ENCODE measurements around the gene GPC3. TPM values are rescaled to one million over a fixed set of nuclear protein-coding genes. Genes with fewer than 3 reads are reported as not detected.
"Not testable (repeated sequence)": the region's sequence is repeated elsewhere in the genome, so short reads cannot be mapped to it uniquely, and the experiment has no call there.

GPC3 gene
- total RNA-seq, 1 donor from 2014 or later, result 4.2 TPM

GRCh38 chrX:133723930-133724329 lies 261.5 kb downstream of the GPC3 start:
- H3K4me3 Mint-ChIP-seq (ENCODE audit: unreplicated experiment), result no peak overlapping the region
- H3K4me1 Mint-ChIP-seq (ENCODE audit: low read depth, unreplicated experiment), result peaks cover 19% of the 10 kb centered on the region
- TF ChIP-seq CTCF (IDR thresholded peaks at IDR 0.05; ENCODE audit: partially characterized antibody, unreplicated experiment), result no peak
- no peaks in the 10 kb centered on the region for H3K9me3 Mint-ChIP-seq (ENCODE audit: unreplicated experiment)
- DNase-seq, result no peak
- H3K36me3 Mint-ChIP-seq (ENCODE audit: unreplicated experiment), result no peaks in the 10 kb centered on the region
- no peak overlapping the region for H3K27ac Mint-ChIP-seq (ENCODE audit: unreplicated experiment)
- peaks cover 2% of the 10 kb centered on the region for H3K27me3 Mint-ChIP-seq (ENCODE audit: unreplicated experiment)

GRCh38 chrX:133722756-133723155 lies 262.6 kb downstream of the GPC3 start:
- Mint-ChIP-seq H3K4me3 (ENCODE audit: unreplicated experiment) (no peak overlapping the region), H3K27me3 (ENCODE audit: unreplicated experiment) (peaks cover 2% of the 10 kb centered on the region), H3K36me3 (ENCODE audit: unreplicated experiment) (no peaks in the 10 kb centered on the region), H3K9me3 (ENCODE audit: unreplicated experiment) (no peaks in the 10 kb centered on the region), H3K4me1 (ENCODE audit: low read depth, unreplicated experiment) (peaks cover 17% of the 10 kb centered on the region), H3K27ac (ENCODE audit: unreplicated experiment) (no peak overlapping the region)
- no peak for DNase-seq
- no peak for TF ChIP-seq CTCF (IDR thresholded peaks at IDR 0.05; ENCODE audit: partially characterized antibody, unreplicated experiment)

- DNase-seq; H3K4me1 Mint-ChIP-seq (ENCODE audit: low read depth, unreplicated experiment); H3K36me3 Mint-ChIP-seq (ENCODE audit: unreplicated experiment); H3K9me3 Mint-ChIP-seq (ENCODE audit: unreplicated experiment); H3K27ac Mint-ChIP-seq (ENCODE audit: unreplicated experiment); H3K4me3 Mint-ChIP-seq (ENCODE audit: unreplicated experiment); H3K27me3 Mint-ChIP-seq (ENCODE audit: unreplicated experiment): not testable (repeated sequence)
Observed at GRCh38 chrX:133720269-133720668, 265.1 kb downstream of the GPC3 start.

- Mint-ChIP-seq H3K27me3 (ENCODE audit: unreplicated experiment) (no peaks in the 10 kb centered on the region), H3K4me1 (ENCODE audit: low read depth, unreplicated experiment) (no peaks in the 10 kb centered on the region), H3K4me3 (ENCODE audit: unreplicated experiment) (no peak overlapping the region), H3K9me3 (ENCODE audit: unreplicated experiment) (peaks cover 2% of the 10 kb centered on the region), H3K27ac (ENCODE audit: unreplicated experiment) (no peak overlapping the region), H3K36me3 (ENCODE audit: unreplicated experiment) (no peaks in the 10 kb centered on the region)
- no peak for DNase-seq
- no peak for TF ChIP-seq CTCF (IDR thresholded peaks at IDR 0.05; ENCODE audit: partially characterized antibody, unreplicated experiment)
Observed at GRCh38 chrX:133715715-133716114, 269.7 kb downstream of the GPC3 start.

- Mint-ChIP-seq H3K9me3 (ENCODE audit: unreplicated experiment) (peaks cover 3% of the 10 kb centered on the region), H3K27ac (ENCODE audit: unreplicated experiment) (no peak overlapping the region), H3K4me1 (ENCODE audit: low read depth, unreplicated experiment) (peaks cover 2% of the 10 kb centered on the region), H3K4me3 (ENCODE audit: unreplicated experiment) (no peak overlapping the region), H3K27me3 (ENCODE audit: unreplicated experiment) (no peaks in the 10 kb centered on the region), H3K36me3 (ENCODE audit: unreplicated experiment) (no peaks in the 10 kb centered on the region)
- TF ChIP-seq CTCF (IDR thresholded peaks at IDR 0.05; ENCODE audit: partially characterized antibody, unreplicated experiment), result no peak
- DNase-seq, result no peak
Observed at GRCh38 chrX:133709501-133709900, 275.9 kb downstream of the GPC3 start.

GRCh38 chrX:133706890-133707289 lies 278.5 kb downstream of the GPC3 start:
- no peaks in the 10 kb centered on the region for H3K27me3 Mint-ChIP-seq (ENCODE audit: unreplicated experiment)

More at GRCh38 chrX:133706890-133707289, 278.5 kb downstream of the GPC3 start:
- Mint-ChIP-seq H3K4me3 (ENCODE audit: unreplicated experiment) (no peak overlapping the region), H3K9me3 (ENCODE audit: unreplicated experiment) (peaks cover 3% of the 10 kb centered on the region), H3K4me1 (ENCODE audit: low read depth, unreplicated experiment) (peaks cover 2% of the 10 kb centered on the region), H3K36me3 (ENCODE audit: unreplicated experiment) (no peaks in the 10 kb centered on the region), H3K27ac (ENCODE audit: unreplicated experiment) (no peak overlapping the region)
- no peak for DNase-seq
- no peak for TF ChIP-seq CTCF (IDR thresholded peaks at IDR 0.05; ENCODE audit: partially characterized antibody, unreplicated experiment)

Measured in glutamatergic neuron (in vitro differentiated cells).